Type B pancreatic cell (in vitro differentiated cells): ENCODE measurements around the gene MCEE. TPM values are rescaled to one million over a fixed set of nuclear protein-coding genes. Genes with fewer than 3 reads are reported as not detected.

Experiments
- DNase-seq: peaks from one replicate; pipeline ENCODE4 v3.0.0; 2021; ENCODE audit warnings: mixed read lengths; ENCODE audit not compliant: unreplicated experiment; ENCODE audit errors: extremely low spot score
- H3K27ac Mint-ChIP-seq: 2 replicates; pipeline ENCODE4 v1.8.0; 2021; ENCODE audit warnings: mild to moderate bottlenecking, mixed read lengths
- H3K27me3 Mint-ChIP-seq: 2 replicates; pipeline ENCODE4 v1.8.0; 2021; ENCODE audit warnings: mixed read lengths
- H3K36me3 Mint-ChIP-seq: 2 replicates; pipeline ENCODE4 v1.8.0; 2021; ENCODE audit warnings: mixed read lengths
- H3K4me1 Mint-ChIP-seq: one replicate; pipeline ENCODE4 v1.8.0; 2021; ENCODE audit warnings: mixed read lengths; ENCODE audit not compliant: unreplicated experiment
- H3K4me3 Mint-ChIP-seq: 2 replicates; pipeline ENCODE4 v1.8.0; 2021; ENCODE audit warnings: mild to moderate bottlenecking, mixed read lengths
- H3K9me3 Mint-ChIP-seq: 2 replicates; pipeline ENCODE4 v1.8.0; 2021; ENCODE audit warnings: mixed read lengths
- CTCF ChIP-seq: fragments of 200-600 bp; sonication (generic); conservative IDR thresholded peaks from 2 replicates; pipeline ENCODE4 v1.5.0; 2021; ENCODE audit warnings: antibody characterized with exemption, mild to moderate bottlenecking
- total RNA-seq: library from RNA; stranded (reverse); gene quantifications from 2 replicates; pipeline ENCODE4 v1.2.1, GENCODE V29; 2021; ENCODE audit warnings: low replicate concordance

The MCEE gene
- total RNA-seq, 1 donor from 2014 or later, result 16.5 TPM

- no peaks in the 10 kb centered on the region for H3K9me3 Mint-ChIP-seq
- H3K27me3 Mint-ChIP-seq, result peaks cover 27% of the 10 kb centered on the region
- no peak for DNase-seq
- H3K36me3 Mint-ChIP-seq, result no peaks in the 10 kb centered on the region
- no peak for TF ChIP-seq CTCF
- no peak overlapping the region for H3K27ac Mint-ChIP-seq
- H3K4me1 Mint-ChIP-seq, result peaks cover 7% of the 10 kb centered on the region
- no peak overlapping the region for H3K4me3 Mint-ChIP-seq
Observed at GRCh38 chr2:71156573-71156972, 26.5 kb upstream of the MCEE start.

- H3K36me3 Mint-ChIP-seq, result no peaks in the 10 kb centered on the region
- H3K4me3 Mint-ChIP-seq, result no peak overlapping the region
Observed at GRCh38 chr2:71155846-71156245, 25.8 kb upstream of the MCEE start.

GRCh38 chr2:71154798-71155197, 24.8 kb upstream of the MCEE start:
- no peak for DNase-seq
- H3K4me1 Mint-ChIP-seq, result peaks cover 7% of the 10 kb centered on the region
- H3K9me3 Mint-ChIP-seq, result no peaks in the 10 kb centered on the region
- no peak for TF ChIP-seq CTCF
- no peak overlapping the region for H3K4me3 Mint-ChIP-seq
- H3K27me3 Mint-ChIP-seq, result peaks cover 25% of the 10 kb centered on the region
- H3K36me3 Mint-ChIP-seq, result peaks cover 5% of the 10 kb centered on the region
- H3K27ac Mint-ChIP-seq, result no peak overlapping the region

More at GRCh38 chr2:71155846-71156245, 25.8 kb upstream of the MCEE start:
- Mint-ChIP-seq H3K4me1 (peaks cover 7% of the 10 kb centered on the region), H3K27ac (peak overlapping the region; percentile 58), H3K9me3 (no peaks in the 10 kb centered on the region), H3K27me3 (peaks cover 27% of the 10 kb centered on the region)
- TF ChIP-seq CTCF, result no peak
- DNase-seq, result no peak

GRCh38 chr2:71154279-71154678, 24.2 kb upstream of the MCEE start:
- H3K36me3 Mint-ChIP-seq, result peaks cover 5% of the 10 kb centered on the region
- TF ChIP-seq CTCF, result no peak
- peaks cover 7% of the 10 kb centered on the region for H3K4me1 Mint-ChIP-seq
- H3K4me3 Mint-ChIP-seq, result no peak overlapping the region
- H3K27ac Mint-ChIP-seq, result no peak overlapping the region
- no peak for DNase-seq
- peaks cover 20% of the 10 kb centered on the region for H3K27me3 Mint-ChIP-seq
- no peaks in the 10 kb centered on the region for H3K9me3 Mint-ChIP-seq

- H3K27ac Mint-ChIP-seq, result no peak overlapping the region
- no peak for TF ChIP-seq CTCF
- no peak overlapping the region for H3K4me3 Mint-ChIP-seq
- H3K36me3 Mint-ChIP-seq, result peaks cover 8% of the 10 kb centered on the region
- no peak for DNase-seq
- peaks cover 7% of the 10 kb centered on the region for H3K4me1 Mint-ChIP-seq
- no peaks in the 10 kb centered on the region for H3K9me3 Mint-ChIP-seq
- peaks cover 20% of the 10 kb centered on the region for H3K27me3 Mint-ChIP-seq
Observed at GRCh38 chr2:71153585-71154224, 23.7 kb upstream of the MCEE start.

GRCh38 chr2:71151620-71152019, 21.6 kb upstream of the MCEE start:
- Mint-ChIP-seq H3K27ac (no peak overlapping the region), H3K9me3 (no peaks in the 10 kb centered on the region), H3K27me3 (peaks cover 17% of the 10 kb centered on the region), H3K4me3 (no peak overlapping the region), H3K36me3 (peaks cover 15% of the 10 kb centered on the region), H3K4me1 (no peaks in the 10 kb centered on the region)
- DNase-seq, result no peak
- TF ChIP-seq CTCF, result peak; percentile 25
